Immature natural killer cell (primary cell): ENCODE measurements around the gene BRPF3. TPM values are rescaled to one million over a fixed set of nuclear protein-coding genes. Genes with fewer than 3 reads are reported as not detected.

ENCODE experiments used
- DNase-seq, 3 donors: peaks; one replicate each; pipeline ENCODE4 v3.0.0; 2022; ENCODE audit warnings: mixed read lengths in 1 of 3
- H3K27ac Mint-ChIP-seq, 6 donors: one replicate each; pipeline ENCODE4 v1.8.0; 2020; ENCODE audit warnings: mixed read lengths in 6 of 6, mild to moderate bottlenecking in 5 of 6, inconsistent platforms in 4 of 6, moderate library complexity in 3 of 6
- H3K27me3 Mint-ChIP-seq, 3 donors: one replicate each; pipeline ENCODE4 v1.8.0; 2020 to 2021; ENCODE audit warnings: low read depth in 3 of 3, mild to moderate bottlenecking in 3 of 3, mixed read lengths in 3 of 3, moderate library complexity in 3 of 3, inconsistent platforms in 1 of 3
- H3K36me3 Mint-ChIP-seq, 3 donors: one replicate each; pipeline ENCODE4 v1.8.0; 2020; ENCODE audit warnings: mixed read lengths in 3 of 3, inconsistent platforms in 2 of 3, mild to moderate bottlenecking in 2 of 3
- H3K4me1 Mint-ChIP-seq, 2 donors: one replicate each; pipeline ENCODE4 v1.8.0; 2020; ENCODE audit warnings: inconsistent platforms in 2 of 2, mild to moderate bottlenecking in 2 of 2, mixed read lengths in 2 of 2, moderate library complexity in 1 of 2
- H3K4me3 Mint-ChIP-seq, 5 donors: one replicate each; pipeline ENCODE4 v1.8.0; 2020; ENCODE audit warnings: mild to moderate bottlenecking in 5 of 5, mixed read lengths in 5 of 5, inconsistent platforms in 3 of 5, moderate library complexity in 3 of 5
- H3K9me3 Mint-ChIP-seq, 6 donors: one replicate each; pipeline ENCODE4 v1.8.0; 2020; ENCODE audit warnings: mild to moderate bottlenecking in 6 of 6, mixed read lengths in 6 of 6, inconsistent platforms in 4 of 6, moderate library complexity in 3 of 6
- polyA plus RNA-seq, 3 donors: library from polyadenylated mRNA; unstranded; fragments of 300-500 nt; fragmentation: Illumina TruSeq; gene quantifications; one replicate each; pipeline ENCODE4 v1.2.3, GENCODE V29; 2021

The BRPF3 gene
- polyA plus RNA-seq, 3 donors from 2014 or later, result 3.0 to 13.7 (median 4.1) TPM

DNA sequence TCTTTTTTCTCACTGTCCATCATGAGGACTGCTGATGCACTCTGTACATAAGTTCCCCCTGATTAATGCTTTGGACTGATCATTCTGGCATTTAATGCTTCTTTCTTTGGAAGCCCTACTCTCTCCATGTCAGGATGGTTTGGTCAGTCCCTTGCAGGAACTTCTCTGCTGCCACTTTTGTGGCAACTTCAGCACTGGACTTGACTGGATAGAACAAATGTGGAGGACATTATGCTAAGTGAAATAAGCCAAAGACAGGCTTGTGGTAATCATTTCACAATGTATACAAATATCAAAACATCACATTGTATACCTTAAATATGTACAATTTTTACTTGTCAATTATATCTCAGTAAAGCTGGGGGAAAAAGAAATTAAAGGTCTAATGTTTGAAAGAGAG is 12.2 kb upstream of the BRPF3 start:
- no peak overlapping the region for H3K27ac Mint-ChIP-seq
- H3K27me3 Mint-ChIP-seq, result peaks cover 0 to 3% (median 0%) of the 10 kb centered on the region in 3 donors
- no peak overlapping the region for H3K4me3 Mint-ChIP-seq
- no peak for DNase-seq
- peaks cover 0 to 11% (median 1%) of the 10 kb centered on the region in 3 donors for H3K36me3 Mint-ChIP-seq
- peaks cover 0 to 1% (median 0%) of the 10 kb centered on the region in 6 donors for H3K9me3 Mint-ChIP-seq
- no peaks in the 10 kb centered on the region for H3K4me1 Mint-ChIP-seq

DNA sequence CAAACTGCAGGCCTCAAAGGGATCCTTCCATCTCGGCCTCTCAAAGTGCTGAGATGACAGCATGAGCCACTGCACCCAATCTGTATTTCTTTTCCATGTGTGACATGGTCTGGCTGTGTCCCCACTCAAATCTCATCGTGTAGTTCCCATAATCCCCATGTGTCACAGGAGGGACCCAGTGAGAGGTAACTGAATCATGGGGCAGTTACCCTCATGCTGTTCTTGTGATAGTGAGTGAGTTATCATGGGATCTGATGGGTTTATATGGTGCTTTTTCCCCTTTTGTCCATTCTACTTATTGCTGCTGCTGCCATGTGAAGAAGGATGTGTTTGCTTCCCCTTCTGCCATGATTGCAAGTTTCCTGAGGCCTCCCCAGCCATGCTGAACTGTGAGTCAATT is 10.3 kb upstream of the BRPF3 start:
- Mint-ChIP-seq H3K27ac (no peak overlapping the region), H3K4me3 (no peak overlapping the region), H3K9me3 (no peaks in the 10 kb centered on the region), H3K36me3 (peaks cover 0 to 11% (median 0%) of the 10 kb centered on the region in 3 donors), H3K4me1 (no peaks in the 10 kb centered on the region), H3K27me3 (peaks cover 0 to 2% (median 0%) of the 10 kb centered on the region in 3 donors)
- DNase-seq, result no peak

GRCh38 chr6:36187446-36187845 is 9.1 kb upstream of the BRPF3 start:
- no peaks in the 10 kb centered on the region for H3K9me3 Mint-ChIP-seq
- no peak overlapping the region for H3K4me3 Mint-ChIP-seq
- H3K27ac Mint-ChIP-seq, result peak overlapping the region in 1 of 6 donors; percentile 28
- no peaks in the 10 kb centered on the region for H3K27me3 Mint-ChIP-seq
- H3K4me1 Mint-ChIP-seq, result no peaks in the 10 kb centered on the region
- DNase-seq, result no peak
- H3K36me3 Mint-ChIP-seq, result peaks cover 0 to 8% (median 0%) of the 10 kb centered on the region in 3 donors

DNA sequence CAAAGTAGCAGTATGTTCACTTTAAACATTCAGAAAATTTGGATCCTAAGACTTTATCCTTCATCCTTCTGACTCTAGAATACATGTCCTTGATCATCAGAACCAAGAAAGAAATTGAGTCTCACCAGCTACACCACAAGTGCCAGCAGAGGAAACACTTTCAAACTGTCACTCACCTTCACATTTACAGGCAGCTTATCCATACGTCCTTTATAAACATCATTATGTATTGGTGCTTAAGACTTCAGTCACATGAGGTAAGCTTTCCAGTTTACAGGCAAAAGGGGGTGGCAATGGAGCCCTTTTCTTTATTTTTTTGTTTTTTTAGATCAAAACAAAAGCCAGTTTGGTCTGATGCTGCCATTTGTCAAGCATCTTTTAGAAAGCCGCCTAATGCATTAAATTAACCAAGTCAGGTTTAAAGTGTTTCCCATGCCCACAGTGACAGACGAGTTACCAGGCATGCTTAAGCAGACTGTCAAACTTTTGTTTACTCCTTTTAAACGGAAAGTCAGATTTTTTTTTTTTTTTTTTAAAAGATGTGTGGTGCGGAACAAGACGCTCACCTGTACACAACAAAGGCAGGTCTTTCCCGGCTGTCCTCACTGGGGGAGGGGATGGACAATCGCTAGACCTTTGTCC is 952 bp upstream of the BRPF3 start:
- Mint-ChIP-seq H3K4me3 (peak overlapping the region; percentile 83 to 88 (median 86)), H3K27ac (peak overlapping the region; percentile 44 to 92 (median 88)), H3K9me3 (peaks cover 0 to 3% (median 0%) of the 10 kb centered on the region in 6 donors), H3K27me3 (peaks cover 0 to 10% (median 7%) of the 10 kb centered on the region in 3 donors), H3K4me1 (peaks cover 32 to 42% of the 10 kb centered on the region in 2 donors), H3K36me3 (peaks cover 8 to 12% (median 11%) of the 10 kb centered on the region in 3 donors)
- peak; percentile 39 to 45 (median 43) for DNase-seq

- peak; percentile 98 for DNase-seq
- Mint-ChIP-seq H3K27ac (peak overlapping the region; percentile 71 to 95 (median 89)), H3K9me3 (peaks cover 0 to 3% (median 0%) of the 10 kb centered on the region in 6 donors), H3K4me1 (peaks cover 42 to 52% of the 10 kb centered on the region in 2 donors), H3K27me3 (peaks cover 0 to 10% (median 7%) of the 10 kb centered on the region in 3 donors), H3K4me3 (peak overlapping the region; percentile 88 to 92 (median 92)), H3K36me3 (peaks cover 19 to 23% (median 22%) of the 10 kb centered on the region in 3 donors)
These were observed 470 bp downstream of the BRPF3 start for GRCh38 chr6:36196880-36197548.

- Mint-ChIP-seq H3K4me3 (peak overlapping the region; percentile 88 to 92 (median 92)), H3K4me1 (peaks cover 50 to 60% of the 10 kb centered on the region in 2 donors), H3K27ac (peak overlapping the region; percentile 71 to 95 (median 89)), H3K36me3 (peaks cover 19 to 27% (median 22%) of the 10 kb centered on the region in 3 donors), H3K9me3 (peaks cover 0 to 3% (median 0%) of the 10 kb centered on the region in 6 donors), H3K27me3 (peaks cover 1 to 10% (median 7%) of the 10 kb centered on the region in 3 donors)
- no peak for DNase-seq
These were observed 1.2 kb downstream of the BRPF3 start for GRCh38 chr6:36197739-36198221.

- H3K27me3 Mint-ChIP-seq, result peaks cover 1 to 12% (median 9%) of the 10 kb centered on the region in 3 donors
- H3K4me3 Mint-ChIP-seq, result peak overlapping the region in 2 of 5 donors; percentile 62 to 88
- H3K27ac Mint-ChIP-seq, result no peak overlapping the region
- peaks cover 62 to 72% of the 10 kb centered on the region in 2 donors for H3K4me1 Mint-ChIP-seq
- DNase-seq, result no peak
- H3K36me3 Mint-ChIP-seq, result peaks cover 19 to 27% (median 22%) of the 10 kb centered on the region in 3 donors
- peaks cover 0 to 3% (median 0%) of the 10 kb centered on the region in 6 donors for H3K9me3 Mint-ChIP-seq
These were observed 2.4 kb downstream of the BRPF3 start for GRCh38 chr6:36198986-36199385.

DNA sequence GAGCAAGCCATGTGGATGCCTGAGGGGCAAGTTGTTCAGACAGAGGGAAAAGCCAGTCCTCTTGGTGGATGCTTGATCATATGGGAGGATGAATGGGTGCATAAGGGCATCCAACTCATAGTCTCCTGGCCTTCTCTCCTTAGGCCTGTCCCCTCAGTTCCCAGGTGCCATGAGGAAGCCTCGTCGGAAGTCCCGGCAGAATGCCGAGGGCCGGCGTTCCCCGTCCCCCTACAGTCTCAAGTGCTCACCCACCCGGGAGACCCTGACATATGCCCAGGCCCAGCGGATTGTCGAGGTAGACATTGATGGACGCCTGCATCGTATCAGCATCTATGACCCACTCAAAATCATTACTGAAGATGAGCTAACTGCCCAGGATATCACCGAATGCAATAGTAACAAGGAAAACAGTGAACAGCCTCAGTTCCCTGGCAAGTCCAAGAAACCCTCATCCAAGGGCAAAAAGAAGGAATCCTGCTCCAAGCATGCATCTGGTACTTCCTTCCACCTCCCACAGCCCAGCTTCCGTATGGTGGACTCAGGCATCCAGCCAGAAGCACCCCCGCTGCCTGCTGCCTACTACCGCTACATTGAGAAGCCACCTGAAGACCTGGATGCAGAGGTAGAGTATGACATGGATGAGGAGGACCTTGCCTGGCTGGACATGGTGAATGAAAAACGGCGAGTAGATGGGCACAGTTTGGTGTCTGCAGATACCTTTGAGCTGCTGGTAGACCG is 3.8 kb downstream of the BRPF3 start:
- Mint-ChIP-seq H3K4me1 (peaks cover 72 to 80% of the 10 kb centered on the region in 2 donors), H3K27ac (no peak overlapping the region), H3K27me3 (peaks cover 1 to 17% (median 14%) of the 10 kb centered on the region in 3 donors), H3K4me3 (no peak overlapping the region), H3K9me3 (peaks cover 0 to 3% (median 0%) of the 10 kb centered on the region in 6 donors), H3K36me3 (peaks cover 22 to 30% (median 24%) of the 10 kb centered on the region in 3 donors)
- no peak for DNase-seq

DNA sequence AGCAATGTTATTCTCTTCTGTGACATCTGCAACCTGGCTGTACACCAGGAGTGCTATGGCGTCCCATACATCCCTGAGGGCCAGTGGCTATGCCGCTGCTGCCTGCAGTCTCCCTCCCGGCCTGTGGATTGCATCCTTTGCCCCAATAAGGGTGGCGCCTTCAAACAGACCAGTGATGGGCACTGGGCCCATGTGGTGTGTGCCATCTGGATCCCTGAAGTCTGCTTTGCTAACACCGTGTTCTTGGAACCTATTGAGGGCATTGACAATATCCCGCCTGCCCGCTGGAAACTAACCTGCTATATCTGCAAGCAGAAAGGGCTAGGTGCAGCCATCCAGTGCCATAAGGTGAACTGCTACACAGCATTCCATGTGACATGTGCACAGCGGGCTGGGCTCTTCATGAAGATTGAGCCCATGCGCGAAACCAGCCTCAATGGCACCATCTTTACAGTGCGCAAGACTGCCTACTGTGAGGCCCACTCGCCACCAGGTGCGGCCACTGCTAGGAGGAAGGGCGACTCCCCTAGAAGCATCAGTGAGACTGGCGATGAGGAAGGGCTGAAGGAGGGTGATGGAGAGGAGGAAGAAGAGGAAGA is 4.6 kb downstream of the BRPF3 start:
- Mint-ChIP-seq H3K4me1 (peaks cover 74 to 80% of the 10 kb centered on the region in 2 donors), H3K36me3 (peaks cover 30 to 38% (median 32%) of the 10 kb centered on the region in 3 donors), H3K27ac (peak overlapping the region in 1 of 6 donors; percentile 3), H3K27me3 (peaks cover 1 to 13% (median 13%) of the 10 kb centered on the region in 3 donors), H3K4me3 (peak overlapping the region in 2 of 5 donors; percentile 39 to 52), H3K9me3 (peaks cover 0 to 3% (median 0%) of the 10 kb centered on the region in 6 donors)
- no peak for DNase-seq

GRCh38 chr6:36201612-36202011 is 5.1 kb downstream of the BRPF3 start:
- peaks cover 78 to 84% of the 10 kb centered on the region in 2 donors for H3K4me1 Mint-ChIP-seq
- no peak for DNase-seq
- H3K36me3 Mint-ChIP-seq, result peaks cover 35 to 43% (median 37%) of the 10 kb centered on the region in 3 donors
- H3K27me3 Mint-ChIP-seq, result peaks cover 1 to 13% (median 12%) of the 10 kb centered on the region in 3 donors
- peak overlapping the region in 1 of 6 donors; percentile 3 for H3K27ac Mint-ChIP-seq
- peak overlapping the region in 2 of 5 donors; percentile 39 to 52 for H3K4me3 Mint-ChIP-seq
- H3K9me3 Mint-ChIP-seq, result peaks cover 0 to 3% (median 0%) of the 10 kb centered on the region in 6 donors

- Mint-ChIP-seq H3K27ac (no peak overlapping the region), H3K36me3 (peaks cover 40 to 48% (median 41%) of the 10 kb centered on the region in 3 donors), H3K4me3 (peak overlapping the region in 1 of 5 donors; percentile 68), H3K4me1 (peaks cover 78 to 86% of the 10 kb centered on the region in 2 donors), H3K27me3 (peaks cover 1 to 12% (median 11%) of the 10 kb centered on the region in 3 donors), H3K9me3 (peaks cover 0 to 3% (median 0%) of the 10 kb centered on the region in 6 donors)
- no peak for DNase-seq
These were observed 5.6 kb downstream of the BRPF3 start for GRCh38 chr6:36202101-36202500.

DNA sequence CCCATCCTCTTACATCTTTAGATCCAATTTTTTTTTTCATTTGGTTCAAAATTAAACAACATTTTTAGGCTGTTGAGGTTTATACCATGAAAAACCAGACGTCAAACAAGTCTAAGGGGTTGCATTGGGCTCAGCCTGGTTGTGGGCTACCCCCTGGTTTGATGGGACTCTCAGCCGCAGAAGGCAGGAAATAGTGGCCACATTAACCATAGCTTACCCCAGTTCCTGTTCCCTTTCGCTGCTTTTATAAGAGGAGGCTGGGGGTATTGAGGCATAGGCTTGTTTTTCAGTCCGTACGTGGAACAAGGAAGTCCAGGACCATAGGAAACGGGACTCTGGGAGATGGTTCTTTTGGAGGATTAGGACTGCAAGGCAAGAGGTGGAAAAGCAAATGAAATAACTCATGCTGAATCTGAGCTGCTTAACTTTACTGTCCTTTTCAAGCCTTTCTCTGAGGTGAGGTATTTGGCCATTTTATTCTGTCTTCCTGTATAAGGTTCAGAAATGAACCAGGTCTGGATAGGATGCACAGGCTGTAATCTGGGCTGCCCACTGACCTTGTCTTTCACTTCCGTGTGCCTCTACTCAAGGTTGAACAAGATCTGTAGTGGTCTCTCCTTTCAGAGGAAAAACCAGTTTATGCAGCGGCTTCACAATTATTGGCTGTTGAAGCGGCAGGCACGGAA is 7.7 kb downstream of the BRPF3 start:
- peak overlapping the region; percentile 79 to 91 (median 86) for H3K4me3 Mint-ChIP-seq
- peaks cover 0 to 3% (median 0%) of the 10 kb centered on the region in 6 donors for H3K9me3 Mint-ChIP-seq
- H3K36me3 Mint-ChIP-seq, result peaks cover 41 to 63% (median 45%) of the 10 kb centered on the region in 3 donors
- H3K27ac Mint-ChIP-seq, result peak overlapping the region; percentile 80 to 93 (median 87)
- DNase-seq, result peak; percentile 83 to 85 (median 85)
- H3K4me1 Mint-ChIP-seq, result peaks cover 57 to 67% of the 10 kb centered on the region in 2 donors
- H3K27me3 Mint-ChIP-seq, result peaks cover 1 to 9% (median 8%) of the 10 kb centered on the region in 3 donors
